Spinal cord (tissue), 10 donors: ENCODE results near the gene NOC4L. TPM values are rescaled to one million over a fixed set of nuclear protein-coding genes. Genes with fewer than 3 reads are reported as not detected.

Experiments
- DNase-seq, 6 donors: peaks; one replicate each; pipeline versions ENCODE4 v3.0.0 to v3.0.0-alpha.2; 2013 to 2015; ENCODE audit warnings: low spot score in 6 of 6, low read depth in 4 of 6
- H3K27ac ChIP-seq: one replicate; pipeline ENCODE4 v1.5.1; 2013; ENCODE audit warnings: low read depth, low read length, control low read depth
- H3K27me3 ChIP-seq: one replicate; pipeline ENCODE4 v1.6.1; 2013; ENCODE audit warnings: low read length; ENCODE audit not compliant: control insufficient read depth, insufficient read depth
- H3K36me3 ChIP-seq: one replicate; pipeline ENCODE4 v1.6.1; 2013; ENCODE audit warnings: low read length; ENCODE audit not compliant: control insufficient read depth, insufficient read depth
- H3K4me1 ChIP-seq: one replicate; pipeline ENCODE4 v1.6.1; 2013; ENCODE audit warnings: low read length; ENCODE audit not compliant: control insufficient read depth, insufficient read depth
- H3K4me3 ChIP-seq: one replicate; pipeline ENCODE4 v1.5.1; 2013; ENCODE audit warnings: low read depth, low read length, control low read depth
- H3K9me3 ChIP-seq: one replicate; pipeline ENCODE4 v1.6.1; 2013; ENCODE audit warnings: low read length; ENCODE audit not compliant: control insufficient read depth, insufficient read depth
- WGBS: methylation state at CpG from one replicate; pipeline ENCODE4 v1.1.5; 2013; ENCODE audit warnings: missing lambda C conversion rate; ENCODE audit not compliant: insufficient coverage; 5-methylcytosine and 5-hydroxymethylcytosine counted together
- polyA plus RNA-seq, 2 donors: library from polyadenylated mRNA; unstranded; fragments of 120-200 nt; gene quantifications; one replicate each; pipeline ENCODE4 v1.2.1, GENCODE V29; 2013; ENCODE audit not compliant: insufficient read length in 2 of 2
- small RNA-seq: library from RNA; depleted of rRNA; stranded (forward); fragments of <200 nt; gene quantifications from one replicate; pipeline ENCODE3, GENCODE V24; 2014; ENCODE audit warnings: low replicate concordance
- total RNA-seq, 2 donors: library from RNA; depleted of rRNA in 1 of 2; stranded (reverse); fragments of 120-200 nt in 1 of 2; fragments of >200 nt in 1 of 2; gene quantifications; one replicate each; pipeline versions ENCODE4 v1.2.3 to v1.2.4, GENCODE V29; 2013 to 2014
- donor health status: healthy.

The NOC4L gene
- total and polyA plus RNA-seq, 4 donors = 6.1 to 26.8 (median 16.3) TPM

DNA sequence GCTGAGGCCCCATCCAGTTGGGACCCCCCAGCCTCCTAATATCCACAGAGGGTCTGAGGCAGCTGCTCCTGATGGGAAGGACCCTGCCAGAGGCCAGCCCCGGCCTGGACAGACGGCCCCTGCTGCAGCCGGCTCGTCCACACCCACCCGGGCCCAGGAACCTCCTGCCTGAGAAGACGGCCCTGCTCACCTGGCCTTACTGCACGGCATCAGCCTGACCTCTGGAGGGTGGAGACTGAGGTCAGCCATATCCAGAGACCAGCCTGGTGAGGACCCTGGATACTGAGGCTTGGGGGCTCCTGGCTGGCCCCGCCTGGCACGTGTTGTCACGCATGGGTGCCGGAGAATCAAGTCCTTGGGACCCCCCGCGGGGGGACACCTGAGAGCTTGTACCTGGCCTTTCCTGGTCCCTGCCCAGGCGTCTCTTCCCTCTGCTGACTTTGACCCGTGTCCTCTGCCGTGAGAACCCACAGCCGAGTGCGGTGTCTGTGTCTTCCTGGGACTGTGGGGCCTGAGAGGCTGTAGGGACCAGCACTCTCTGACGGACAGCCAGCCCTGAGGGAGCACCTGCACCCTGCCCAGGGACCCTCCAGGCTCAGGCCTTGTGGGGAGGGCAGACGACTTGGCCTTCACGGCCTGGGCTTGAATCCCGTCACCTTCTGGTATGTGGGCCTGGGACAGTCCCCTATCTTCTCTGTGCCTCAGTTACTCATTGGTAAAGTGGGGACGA, 57.3 kb downstream of the NOC4L start:
- DNase-seq = no peak
- H3K27me3 ChIP-seq = peaks cover 23% of the 10 kb centered on the region

More for the DNA sequence above, 57.3 kb downstream of the NOC4L start:
- Histone ChIP-seq H3K9me3 (no peaks in the 10 kb centered on the region), H3K4me3 (no peak overlapping the region), H3K4me1 (peaks cover 27% of the 10 kb centered on the region), H3K36me3 (peaks cover 56% of the 10 kb centered on the region), H3K27ac (no peak overlapping the region)
- WGBS = 93% methylated on average over 23 of the region's 23 CpGs

Small RNA genes within 50 kb of the gene (small RNA-seq; reads per million reads assigned to genes)
- gene AC138466.3 = not detected

Other genes starting within 250 kb of the NOC4L start
- 10 to 100 TPM in 1 of 2 donors, 1 to 10 TPM in 1; 10.0 to 10.8 TPM for gene ULK1, start 249.8 kb upstream of the NOC4L start, total RNA-seq
- 10 to 100 TPM; 38.5 to 50.0 TPM for gene ULK1, start 249.8 kb upstream of the NOC4L start, polyA plus RNA-seq
- gene PUS1, start 215.2 kb upstream of the NOC4L start, total RNA-seq = 1 to 10 TPM; 5.9 to 7.1 TPM
- 10 to 100 TPM; 11.8 to 23.1 TPM for gene PUS1, start 215.2 kb upstream of the NOC4L start, polyA plus RNA-seq
- gene EP400, start 194.5 kb upstream of the NOC4L start, total RNA-seq = 10 to 100 TPM; 14.4 to 19.2 TPM
- 10 to 100 TPM; 42.3 to 50.6 TPM for gene EP400, start 194.5 kb upstream of the NOC4L start, polyA plus RNA-seq
- 1 to 10 TPM; 6.8 to 8.7 TPM for gene DDX51, start 138 bp upstream of the NOC4L start, total RNA-seq
- gene DDX51, start 138 bp upstream of the NOC4L start, polyA plus RNA-seq = 10 to 100 TPM; 25.0 to 35.8 TPM
- 10 to 100 TPM in 1 of 2 donors, 1 to 10 TPM in 1; 9.5 to 18.3 TPM for gene GALNT9, start 185.1 kb downstream of the NOC4L start, total RNA-seq
- gene GALNT9, start 185.1 kb downstream of the NOC4L start, polyA plus RNA-seq = 10 to 100 TPM; 35.9 to 36.0 TPM